GM12872 (cell line): ENCODE measurements around the gene SHKBP1.

ENCODE experiments used
- TF ChIP-seq, protein P1 (sequence below): IDR thresholded peaks from 3 replicates; pipeline ENCODE4 v1.5.1; 2011; ENCODE audit warnings: low read depth, mild to moderate bottlenecking, low read length, moderate library complexity; ENCODE audit not compliant: insufficient read depth

SHKBP1 gene

DNA sequence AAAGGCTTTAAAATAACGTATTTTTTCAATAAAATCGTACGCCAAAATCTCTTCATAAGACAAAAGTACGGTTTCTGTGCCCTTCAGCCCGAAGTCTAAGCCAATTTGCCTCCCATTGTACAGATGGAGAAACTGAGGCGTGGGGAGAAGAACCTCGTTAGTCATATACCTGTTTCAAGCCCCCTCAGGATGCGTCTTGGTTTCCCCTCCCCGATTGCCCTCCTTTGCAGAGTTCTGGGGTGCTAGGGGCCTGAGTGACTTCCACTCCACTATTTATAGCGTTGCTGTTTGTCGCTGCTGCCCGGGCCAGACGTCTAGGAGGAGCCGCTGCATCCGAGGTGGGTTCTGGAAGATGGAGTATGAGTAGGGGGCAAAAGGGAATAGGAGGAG, 22.2 kb downstream of the SHKBP1 start:
- TF ChIP-seq, protein P1, sequence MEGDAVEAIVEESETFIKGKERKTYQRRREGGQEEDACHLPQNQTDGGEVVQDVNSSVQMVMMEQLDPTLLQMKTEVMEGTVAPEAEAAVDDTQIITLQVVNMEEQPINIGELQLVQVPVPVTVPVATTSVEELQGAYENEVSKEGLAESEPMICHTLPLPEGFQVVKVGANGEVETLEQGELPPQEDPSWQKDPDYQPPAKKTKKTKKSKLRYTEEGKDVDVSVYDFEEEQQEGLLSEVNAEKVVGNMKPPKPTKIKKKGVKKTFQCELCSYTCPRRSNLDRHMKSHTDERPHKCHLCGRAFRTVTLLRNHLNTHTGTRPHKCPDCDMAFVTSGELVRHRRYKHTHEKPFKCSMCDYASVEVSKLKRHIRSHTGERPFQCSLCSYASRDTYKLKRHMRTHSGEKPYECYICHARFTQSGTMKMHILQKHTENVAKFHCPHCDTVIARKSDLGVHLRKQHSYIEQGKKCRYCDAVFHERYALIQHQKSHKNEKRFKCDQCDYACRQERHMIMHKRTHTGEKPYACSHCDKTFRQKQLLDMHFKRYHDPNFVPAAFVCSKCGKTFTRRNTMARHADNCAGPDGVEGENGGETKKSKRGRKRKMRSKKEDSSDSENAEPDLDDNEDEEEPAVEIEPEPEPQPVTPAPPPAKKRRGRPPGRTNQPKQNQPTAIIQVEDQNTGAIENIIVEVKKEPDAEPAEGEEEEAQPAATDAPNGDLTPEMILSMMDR, result no peak

DNA sequence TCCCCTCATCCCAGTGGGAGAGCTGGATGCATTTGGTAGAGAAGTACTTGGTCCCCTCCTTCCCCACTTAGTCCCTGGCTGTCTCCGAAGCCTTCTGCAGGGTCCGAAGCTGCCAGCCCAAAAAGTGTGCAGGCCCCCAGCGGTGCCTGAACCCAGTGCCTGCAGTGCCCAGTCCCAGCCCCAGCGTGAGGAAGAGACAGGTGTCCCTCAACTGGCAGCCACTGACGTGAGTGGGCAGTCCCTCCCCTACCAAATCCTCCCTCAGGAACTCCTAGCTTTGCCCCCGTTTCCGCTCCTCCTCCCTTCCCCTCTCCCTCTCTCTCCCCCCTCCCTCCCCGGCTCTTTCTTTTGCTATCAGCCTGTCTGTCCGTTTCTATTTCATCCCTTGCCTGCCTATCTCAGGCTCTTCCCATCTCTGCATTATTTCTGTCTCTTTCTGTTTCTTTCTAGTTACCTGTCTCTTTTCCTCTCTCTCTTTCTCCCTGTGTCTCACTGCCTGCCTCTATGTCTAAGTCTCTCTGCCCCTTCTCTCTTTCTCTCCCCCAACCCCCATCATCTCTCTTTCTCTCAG, 22.7 kb downstream of the SHKBP1 start:
- TF ChIP-seq, protein P1, result 0 out of 3 replicates have a peak, but pooled peaks have one; percentile 9

DNA sequence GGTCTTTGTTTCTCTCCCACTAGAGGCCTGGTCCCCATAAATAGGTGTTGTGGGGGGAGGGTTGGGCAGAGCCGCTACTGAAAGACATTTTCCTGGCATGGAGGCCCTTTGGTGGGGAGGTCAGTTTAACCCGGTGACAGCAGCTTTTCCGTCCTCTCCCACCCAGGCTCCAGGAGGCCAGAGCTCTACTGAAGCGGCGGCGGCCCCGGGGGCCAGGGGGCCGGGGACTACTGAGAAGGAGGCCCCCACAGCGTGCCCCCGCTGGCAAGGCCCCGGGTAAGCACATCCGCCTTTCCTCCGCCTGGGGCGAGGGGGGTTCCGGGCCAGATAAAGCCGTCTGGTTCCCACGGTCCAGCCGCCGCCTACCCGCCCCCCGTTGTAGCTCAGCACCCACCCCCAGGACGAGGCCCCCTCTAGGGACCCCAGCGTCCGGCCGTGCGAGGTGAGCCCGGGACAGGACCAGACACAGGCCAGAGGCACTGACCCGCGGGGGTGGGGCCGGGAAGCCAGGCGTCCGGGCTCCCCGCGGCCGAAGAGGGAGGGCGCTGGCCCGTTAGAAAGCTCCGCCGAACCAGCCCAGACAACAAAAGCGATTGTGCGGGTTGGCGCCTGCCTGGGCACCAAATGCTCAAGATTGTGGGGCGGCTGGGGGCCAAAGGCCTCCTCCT, 23.4 kb downstream of the SHKBP1 start:
- TF ChIP-seq, protein P1, result no peak

DNA sequence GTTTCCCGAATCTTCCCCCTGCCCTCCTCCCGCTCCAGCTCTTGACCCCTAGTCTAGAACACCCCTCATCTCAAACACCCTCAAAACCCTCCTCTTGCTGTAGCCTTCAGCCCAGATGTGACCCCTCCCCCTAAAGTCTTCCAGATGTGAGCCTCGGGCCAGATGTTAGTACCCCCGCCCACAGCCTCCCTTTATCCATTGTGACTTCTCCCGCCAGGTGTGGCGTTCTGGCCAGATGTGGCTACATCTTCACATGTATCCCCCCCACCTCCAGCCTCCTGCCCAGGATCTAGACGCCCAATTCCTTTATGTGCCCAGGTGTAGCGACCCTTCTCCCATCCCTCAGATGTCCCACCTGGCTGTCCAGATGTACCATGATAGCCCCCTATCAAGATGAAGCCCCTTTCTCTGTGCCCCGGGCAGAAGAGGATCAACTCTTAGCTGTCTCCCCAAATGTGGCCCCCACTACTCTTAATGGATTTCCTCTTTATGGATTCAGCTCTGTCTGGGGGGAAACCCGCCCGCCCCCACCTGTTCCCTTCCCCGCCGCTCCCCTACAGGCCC, 24.0 kb downstream of the SHKBP1 start:
- TF ChIP-seq, protein P1, result no peak

DNA sequence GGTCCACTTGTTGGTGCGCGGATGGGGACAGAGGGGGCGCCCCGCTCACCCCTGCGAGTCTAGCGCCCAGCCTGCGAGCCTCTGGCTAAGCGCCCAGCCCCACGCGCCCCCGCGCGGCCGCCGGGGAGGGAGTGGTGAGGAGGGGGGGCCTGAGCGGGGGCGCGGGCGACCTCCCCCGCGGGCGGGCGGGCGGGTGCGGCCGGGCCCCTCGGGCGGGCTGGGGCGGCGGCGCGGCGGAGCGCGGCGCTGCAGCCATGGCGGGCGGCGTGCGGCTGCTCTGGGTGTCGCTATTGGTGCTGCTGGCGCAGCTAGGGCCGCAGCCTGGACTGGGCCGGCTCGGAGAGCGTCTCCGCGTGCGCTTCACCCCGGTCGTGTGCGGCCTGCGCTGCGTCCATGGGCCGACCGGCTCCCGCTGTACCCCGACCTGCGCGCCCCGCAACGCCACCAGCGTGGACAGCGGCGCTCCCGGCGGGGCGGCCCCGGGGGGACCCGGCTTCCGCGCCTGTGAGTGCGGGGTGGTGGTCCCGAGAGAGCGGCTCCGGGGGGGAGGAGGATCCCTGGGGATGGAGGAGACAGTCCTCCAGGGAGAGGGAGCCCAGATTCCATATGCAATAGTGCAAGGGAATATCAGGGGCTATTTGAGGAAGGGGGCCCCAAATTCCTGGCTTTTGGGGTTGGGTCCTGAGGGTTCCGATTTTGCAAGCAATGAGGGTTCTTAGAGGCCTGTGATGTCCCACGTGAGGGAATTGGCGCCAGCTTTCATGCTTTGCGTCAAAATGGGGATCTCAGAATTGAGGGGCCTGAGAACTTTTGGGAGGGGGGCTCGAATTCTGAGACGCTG, 24.7 kb downstream of the SHKBP1 start, which contains the start of gene LTBP4:
Gene LTBP4 (plus strand): TSS at position 236 of the 841 bp plus-strand sequence. CDS start 19 bp downstream, at position 255.
- TF ChIP-seq, protein P1, result 0 out of 3 replicates have a peak, but pooled peaks have one; percentile 11

DNA sequence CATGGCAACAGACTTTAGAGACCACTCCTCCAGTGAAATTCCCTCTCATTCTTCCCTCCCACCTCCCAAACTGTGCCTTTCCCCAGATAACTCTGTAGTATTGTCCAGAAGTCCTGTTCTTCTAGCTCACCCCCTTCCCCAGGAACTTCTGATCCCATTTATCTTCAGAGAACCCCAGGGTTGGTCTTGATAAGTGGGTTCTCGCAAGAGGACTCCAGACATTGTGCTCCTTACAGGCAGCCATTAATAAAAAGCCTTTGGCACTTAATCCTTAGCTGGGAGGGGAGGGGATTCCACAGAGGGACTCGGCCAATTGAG, 26.4 kb downstream of the SHKBP1 start:
- TF ChIP-seq, protein P1, result no peak

DNA sequence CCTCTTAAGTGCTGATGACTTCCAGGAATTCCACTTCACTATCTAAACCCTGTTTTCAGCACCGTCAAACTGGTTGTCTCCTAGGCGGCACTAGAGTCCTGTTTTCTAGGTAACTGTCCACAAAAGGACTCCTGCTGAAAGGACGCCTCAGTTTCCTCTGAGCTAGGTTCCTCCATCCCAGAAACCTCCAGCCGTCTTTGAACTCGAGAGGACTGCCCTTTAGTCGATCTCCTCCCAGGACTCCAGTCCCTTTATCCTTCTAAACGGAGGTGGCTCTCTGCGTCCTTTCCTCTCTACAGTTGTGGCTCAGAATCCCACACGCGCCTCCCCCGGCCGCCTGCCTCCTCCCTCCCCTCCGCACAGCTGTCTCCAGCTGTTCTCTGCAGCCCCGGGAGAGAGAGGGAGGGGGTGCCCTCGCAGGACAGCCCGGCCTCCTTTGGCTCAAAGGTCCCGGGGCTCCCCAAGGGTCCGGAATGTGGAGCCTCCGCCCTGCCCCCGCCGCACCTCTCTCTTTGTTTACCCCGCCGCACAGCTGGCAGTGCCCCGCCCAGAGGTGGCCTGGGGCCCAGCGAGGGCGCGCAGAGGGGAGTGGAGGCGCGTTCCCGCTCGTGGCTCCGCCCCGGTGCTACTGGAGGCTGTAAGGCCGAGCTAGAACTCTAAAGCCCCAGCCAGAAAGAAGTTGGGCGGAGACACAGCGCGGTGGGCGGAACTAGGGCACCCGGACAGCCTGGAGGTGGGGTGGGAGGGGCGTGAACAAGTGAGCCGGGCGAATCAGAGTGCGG, 26.9 kb downstream of the SHKBP1 start:
- TF ChIP-seq, protein P1, result no peak
